ENCODE data around the gene RUNX1. TPM values are rescaled to one million over a fixed set of nuclear protein-coding genes. Genes with fewer than 3 reads are reported as not detected.

The RUNX1 gene
- polyA plus RNA-seq, 3 donors, result 6.2 to 49.7 (median 8.7) TPM

- H3K79me2 ChIP-seq (ENCODE audit: insufficient read depth, low read length), result peaks cover 90% of the 10 kb centered on the region
- no peak for TF ChIP-seq CTCF (IDR thresholded peaks at IDR 0.05)
- Mint-ChIP-seq H3K4me1 (peaks cover 49% of the 10 kb centered on the region), H3K27me3 (ENCODE audit: low read depth in 3 of 3) (no peaks in the 10 kb centered on the region), H3K36me3 (peaks cover 23 to 28% of the 10 kb centered on the region in 2 donors), H3K4me3 (no peak overlapping the region), H3K27ac (no peak overlapping the region), H3K9me3 (peaks cover 0 to 5% (median 0%) of the 10 kb centered on the region in 7 donors)
- H3K27me3 ChIP-seq (ENCODE audit: control insufficient read depth in 2 of 2, insufficient read depth in 2 of 2, low read length in 2 of 2), result no peaks in the 10 kb centered on the region
- peak in 1 of 3 donors; percentile 64 for DNase-seq
- H3K27ac ChIP-seq (ENCODE audit: low read depth in 1 of 2, low read length in 2 of 2), result no peak overlapping the region
- peaks cover 23% of the 10 kb centered on the region for H4K20me1 ChIP-seq (ENCODE audit: insufficient read depth, low read length)
- H3K4me2 ChIP-seq (replicated peaks; ENCODE audit: extremely low read depth, low read length, poor library complexity, severe bottlenecking), result no peak overlapping the region
- intact Hi-C loops (cut with micrococcal nuclease), result no loop called here
- no peaks in the 10 kb centered on the region for H3K36me3 ChIP-seq (replicated peaks in 1 of 2; ENCODE audit: control insufficient read depth in 1 of 2, insufficient read depth in 2 of 2, low read length in 2 of 2)
- H3K4me1 ChIP-seq (ENCODE audit: control insufficient read depth in 1 of 2, insufficient read depth in 2 of 2, low read length in 2 of 2), result peaks cover 28 to 34% of the 10 kb centered on the region in 2 donors
- H3K9me3 ChIP-seq (replicated peaks in 1 of 2; ENCODE audit: control insufficient read depth in 1 of 2, insufficient read depth in 1 of 2, low read length in 2 of 2), result no peaks in the 10 kb centered on the region
- H3K4me3 ChIP-seq (replicated peaks in 1 of 3; ENCODE audit: low read depth in 2 of 3, low read length in 3 of 3), result no peak overlapping the region
- H3K9ac ChIP-seq (ENCODE audit: insufficient read depth, low read length, poor library complexity, severe bottlenecking), result no peak overlapping the region
- H2AFZ ChIP-seq (ENCODE audit: insufficient read depth, low read depth, low read length, poor library complexity, severe bottlenecking), result no peak overlapping the region
Measured at GRCh38 chr21:34922479-34922878, 126.6 kb downstream of the RUNX1 start.

GRCh38 chr21:34921151-34921550 is 128.0 kb downstream of the RUNX1 start:
- intact Hi-C loops (cut with micrococcal nuclease), result no loop called here
- Histone ChIP-seq H3K9ac (ENCODE audit: insufficient read depth, low read length, poor library complexity, severe bottlenecking) (no peak overlapping the region), H3K4me2 (replicated peaks; ENCODE audit: extremely low read depth, low read length, poor library complexity, severe bottlenecking) (no peak overlapping the region), H3K9me3 (replicated peaks in 1 of 2; ENCODE audit: control insufficient read depth in 1 of 2, insufficient read depth in 1 of 2, low read length in 2 of 2) (no peaks in the 10 kb centered on the region), H2AFZ (ENCODE audit: insufficient read depth, low read depth, low read length, poor library complexity, severe bottlenecking) (no peak overlapping the region), H3K4me1 (ENCODE audit: control insufficient read depth in 1 of 2, insufficient read depth in 2 of 2, low read length in 2 of 2) (peaks cover 19 to 23% of the 10 kb centered on the region in 2 donors), H3K79me2 (ENCODE audit: insufficient read depth, low read length) (peaks cover 90% of the 10 kb centered on the region), H3K27me3 (ENCODE audit: control insufficient read depth in 2 of 2, insufficient read depth in 2 of 2, low read length in 2 of 2) (no peaks in the 10 kb centered on the region), H3K4me3 (replicated peaks in 1 of 3; ENCODE audit: low read depth in 2 of 3, low read length in 3 of 3) (no peak overlapping the region), H3K36me3 (replicated peaks in 1 of 2; ENCODE audit: control insufficient read depth in 1 of 2, insufficient read depth in 2 of 2, low read length in 2 of 2) (no peaks in the 10 kb centered on the region), H4K20me1 (ENCODE audit: insufficient read depth, low read length) (peaks cover 30% of the 10 kb centered on the region), H3K27ac (ENCODE audit: low read depth in 1 of 2, low read length in 2 of 2) (no peak overlapping the region)
- Mint-ChIP-seq H3K27ac (peak overlapping the region in 2 of 7 donors; percentile 1 to 5), H3K4me1 (peaks cover 46% of the 10 kb centered on the region), H3K4me3 (no peak overlapping the region), H3K27me3 (ENCODE audit: low read depth in 3 of 3) (no peaks in the 10 kb centered on the region), H3K9me3 (peaks cover 0 to 5% (median 0%) of the 10 kb centered on the region in 7 donors), H3K36me3 (peaks cover 26 to 34% of the 10 kb centered on the region in 2 donors)
- TF ChIP-seq CTCF (IDR thresholded peaks at IDR 0.05), result no peak
- DNase-seq, result no peak
